GM23248 (cell line): ENCODE data around the gene GGPS1. TPM values are rescaled to one million over a fixed set of nuclear protein-coding genes. Genes with fewer than 3 reads are reported as not detected.

Experiments
- DNase-seq: peaks from one replicate; pipeline ENCODE4 v3.0.0-alpha.2; 2015
- H2AFZ ChIP-seq: fragments of 200-600 bp; sonication (generic); 2 replicates; pipeline ENCODE4 v1.6.1; 2016; ENCODE audit warnings: antibody characterized with exemption
- H3F3A ChIP-seq: fragments of 200-600 bp; sonication (generic); 2 replicates; pipeline ENCODE4 v1.6.1; 2016; ENCODE audit warnings: mild to moderate bottlenecking, antibody characterized with exemption, mixed run types; ENCODE audit not compliant: insufficient read depth
- H3K27ac ChIP-seq: fragments of 200-600 bp; sonication (generic); 2 replicates; pipeline ENCODE4 v1.5.1; 2016; ENCODE audit warnings: mild to moderate bottlenecking
- H3K27me3 ChIP-seq: fragments of 200-600 bp; sonication (generic); replicated peaks from 2 replicates; pipeline ENCODE4 v1.6.1; 2016; ENCODE audit warnings: mild to moderate bottlenecking; ENCODE audit not compliant: insufficient read depth
- H3K36me3 ChIP-seq: fragments of 200-600 bp; sonication (generic); 2 replicates; pipeline ENCODE4 v1.6.1; 2016; ENCODE audit warnings: low read depth, mild to moderate bottlenecking
- H3K4me1 ChIP-seq: fragments of 200-600 bp; sonication (generic); 2 replicates; pipeline ENCODE4 v1.6.1; 2016; ENCODE audit warnings: mild to moderate bottlenecking; ENCODE audit not compliant: insufficient read depth
- H3K4me2 ChIP-seq: fragments of 200-600 bp; sonication (generic); one replicate; pipeline ENCODE4 v1.6.1; 2016; ENCODE audit warnings: mild to moderate bottlenecking; ENCODE audit not compliant: unreplicated experiment
- H3K4me3 ChIP-seq: fragments of 200-600 bp; sonication (generic); 2 replicates; pipeline ENCODE4 v1.5.1; 2016; ENCODE audit warnings: mild to moderate bottlenecking
- H3K79me2 ChIP-seq: fragments of 200-600 bp; sonication (generic); 2 replicates; pipeline ENCODE4 v1.6.1; 2016; ENCODE audit warnings: mild to moderate bottlenecking; ENCODE audit not compliant: insufficient read depth
- H3K9ac ChIP-seq: fragments of 200-600 bp; sonication (generic); 2 replicates; pipeline ENCODE4 v1.6.1; 2016; ENCODE audit warnings: mild to moderate bottlenecking
- H3K9me2 ChIP-seq: fragments of 200-600 bp; sonication (generic); 2 replicates; pipeline ENCODE4 v1.6.1; 2016; ENCODE audit warnings: mixed run types, mild to moderate bottlenecking, moderate library complexity; ENCODE audit not compliant: insufficient read depth
- H3K9me3 ChIP-seq: fragments of 200-600 bp; sonication (generic); one replicate; pipeline ENCODE4 v1.6.1; 2017; ENCODE audit warnings: low read depth
- H4K20me1 ChIP-seq: fragments of 200-600 bp; sonication (generic); 2 replicates; pipeline ENCODE4 v1.6.0; 2016; ENCODE audit not compliant: insufficient read depth
- EZH2 ChIP-seq: fragments of 200-600 bp; sonication (generic); IDR thresholded peaks from 2 replicates; pipeline ENCODE4 v1.6.1; 2018; ENCODE audit warnings: antibody characterized with exemption, mild to moderate bottlenecking; ENCODE audit not compliant: insufficient read depth, poor library complexity, severe bottlenecking
- EZH2phosphoT487 ChIP-seq: fragments of 200-600 bp; sonication (generic); IDR thresholded peaks from 2 replicates; pipeline ENCODE4 v1.6.1; 2018; ENCODE audit warnings: antibody characterized with exemption, moderate library complexity, mild to moderate bottlenecking, low read depth; ENCODE audit not compliant: insufficient read depth
- WGBS, 2 experiments: methylation state at CpG; one replicate each; pipeline ENCODE4 v1.1.6; 2015 to 2017; ENCODE audit warnings: low lambda C conversion rate in 2 of 2, low coverage in 1 of 2; ENCODE audit errors: missing lambda C conversion rate in 2 of 2; 5-methylcytosine and 5-hydroxymethylcytosine counted together
- in situ Hi-C: fragments of 300-500 bp; cut with MboI; formaldehyde crosslinking; loops from 2 replicates; pipeline ENCODE4 v1.15.0; 2020
- polyA plus RNA-seq: library from polyadenylated mRNA; unstranded; fragments of >200 nt; fragmentation: Nextera tagmentation; extraction: Ambion mirVana; gene quantifications from 2 replicates; pipeline ENCODE4 v1.2.1, GENCODE V29; 2016
- total RNA-seq: library from RNA; depleted of rRNA; stranded (reverse); fragments of >200 nt; shearing (Covaris generic); gene quantifications from 2 replicates; pipeline ENCODE4 v1.2.3, GENCODE V29; 2014

GGPS1 gene
- total and polyA plus RNA-seq, 2 experiments from 2014 or later: 33.6 to 59.9 TPM

DNA sequence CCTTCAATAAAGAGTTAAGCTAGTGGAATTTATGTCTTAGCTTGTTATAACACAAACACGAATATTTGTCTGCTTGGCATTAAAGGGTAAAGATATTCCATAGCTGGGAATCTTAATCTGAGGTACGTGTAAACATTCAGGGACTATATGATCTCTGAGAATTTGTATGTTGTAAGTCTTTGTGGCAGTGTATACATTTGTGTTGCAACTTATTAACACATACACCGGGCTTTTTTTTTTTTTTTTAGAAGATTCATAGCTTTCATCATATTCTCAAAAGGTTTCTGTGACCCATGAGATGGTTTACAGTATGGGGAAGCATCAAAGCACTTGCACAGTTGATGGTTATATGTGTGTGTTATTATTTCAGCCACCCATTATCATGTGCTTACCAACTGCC, 3.0 kb downstream of the GGPS1 start:
- H3K9me2 ChIP-seq: no peaks in the 10 kb centered on the region
- TF ChIP-seq EZH2phosphoT487 (no peak), EZH2 (no peak)
- H3K27ac ChIP-seq: peak overlapping the region; percentile 91
- H3F3A ChIP-seq: peaks cover 25% of the 10 kb centered on the region
- H3K9me3 ChIP-seq: no peaks in the 10 kb centered on the region
- in situ Hi-C loops: no loop called here
- H3K79me2 ChIP-seq: peaks cover 85% of the 10 kb centered on the region
- DNase-seq: peak; percentile 14
- H3K4me2 ChIP-seq: peak overlapping the region; percentile 95
- H4K20me1 ChIP-seq: no peaks in the 10 kb centered on the region
- H2AFZ ChIP-seq: no peak overlapping the region
- 20 to 24% methylated on average over 3 of the region's 3 CpGs for WGBS, 2 experiments
- no peaks in the 10 kb centered on the region for H3K27me3 ChIP-seq
- H3K4me1 ChIP-seq: peaks cover 21% of the 10 kb centered on the region
- peak overlapping the region; percentile 92 for H3K9ac ChIP-seq
- H3K36me3 ChIP-seq: peaks cover 8% of the 10 kb centered on the region; the same call in 1 of the 2 replicates
- peak overlapping the region; percentile 93 for H3K4me3 ChIP-seq

DNA sequence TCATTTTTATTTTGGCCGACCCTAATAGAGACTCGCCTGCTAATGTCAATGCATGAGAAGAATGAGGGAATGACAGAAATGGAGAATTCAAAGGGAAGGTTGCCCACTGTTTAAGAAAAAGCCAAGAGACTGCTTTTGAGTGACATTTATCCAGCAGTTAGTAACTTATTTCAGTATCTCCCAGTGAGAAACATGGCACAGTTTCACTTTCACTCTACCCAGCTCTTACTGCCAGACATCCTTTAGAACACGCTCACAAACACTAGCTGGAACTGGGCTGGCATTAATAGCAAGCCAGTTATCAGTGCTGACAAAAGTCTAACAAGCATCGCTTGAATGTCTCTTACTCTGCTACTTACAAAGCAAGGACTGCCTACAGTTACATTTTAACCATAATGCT, 8.5 kb downstream of the GGPS1 start:
- Histone ChIP-seq H4K20me1 (no peaks in the 10 kb centered on the region), H3F3A (no peaks in the 10 kb centered on the region), H3K9me3 (no peaks in the 10 kb centered on the region), H2AFZ (no peak overlapping the region), H3K4me1 (peaks cover 3% of the 10 kb centered on the region), H3K9me2 (no peaks in the 10 kb centered on the region), H3K27me3 (no peaks in the 10 kb centered on the region), H3K4me2 (no peak overlapping the region), H3K79me2 (peaks cover 66% of the 10 kb centered on the region), H3K27ac (no peak overlapping the region), H3K9ac (no peak overlapping the region), H3K4me3 (no peak overlapping the region), H3K36me3 (peaks cover 22% of the 10 kb centered on the region)
- no peak for DNase-seq
- 98 to 100% methylated on average over 4 of the region's 4 CpGs for WGBS, 2 experiments
- in situ Hi-C loops: no loop called here
- TF ChIP-seq EZH2phosphoT487 (no peak), EZH2 (no peak)

DNA sequence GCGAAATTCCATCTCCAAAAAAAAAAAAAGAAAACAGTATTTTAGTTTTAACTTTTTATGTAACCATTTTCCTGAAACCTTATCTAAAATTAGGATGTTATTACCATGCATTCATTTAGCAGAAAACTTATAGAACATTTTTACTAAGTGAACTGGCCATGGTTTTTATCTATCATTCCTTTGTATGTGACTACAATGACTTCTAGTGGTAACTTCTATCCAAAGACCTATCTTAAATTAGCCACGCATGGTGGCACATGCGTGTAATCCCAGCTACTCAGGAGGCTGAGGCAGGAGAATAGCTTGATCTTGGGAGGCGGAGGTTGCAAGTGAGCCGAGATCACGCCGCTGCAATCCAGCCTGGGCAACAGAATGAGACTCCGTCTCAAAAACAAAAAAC, 11.4 kb downstream of the GGPS1 start:
- Histone ChIP-seq H3K9ac (no peak overlapping the region), H2AFZ (no peak overlapping the region), H3K9me3 (no peaks in the 10 kb centered on the region), H3K4me2 (no peak overlapping the region), H3K79me2 (peaks cover 38% of the 10 kb centered on the region), H3K27me3 (no peaks in the 10 kb centered on the region), H3K4me1 (no peaks in the 10 kb centered on the region), H3K4me3 (no peak overlapping the region), H3K9me2 (no peaks in the 10 kb centered on the region), H3K36me3 (peaks cover 32% of the 10 kb centered on the region), H3K27ac (no peak overlapping the region), H4K20me1 (no peaks in the 10 kb centered on the region), H3F3A (no peaks in the 10 kb centered on the region)
- no peak for DNase-seq
- in situ Hi-C loops: no loop called here
- WGBS, 2 experiments: 82 to 84% methylated on average over 8 of the region's 8 CpGs
- no peak for TF ChIP-seq EZH2phosphoT487
- no peak for TF ChIP-seq EZH2

DNA sequence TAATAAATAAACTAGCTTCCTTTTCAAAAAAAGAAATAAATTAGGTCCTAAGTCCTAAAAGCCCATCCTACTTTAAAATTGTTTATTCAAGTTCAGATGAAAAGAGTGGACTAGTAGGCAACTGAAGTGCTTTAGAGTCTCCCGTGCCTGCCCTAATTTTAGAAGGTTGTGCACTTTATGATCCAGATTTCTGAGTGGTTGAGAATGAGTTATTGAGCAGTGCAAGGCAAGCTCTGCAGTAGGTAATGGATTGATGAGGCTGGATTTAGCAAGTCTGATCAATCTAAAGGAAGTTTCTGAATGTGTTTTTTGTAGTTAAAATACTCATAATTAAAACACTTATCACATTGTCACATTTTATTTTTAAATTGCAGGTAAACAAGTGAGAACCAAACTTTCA, 13.0 kb downstream of the GGPS1 start:
- Histone ChIP-seq H3K4me1 (no peaks in the 10 kb centered on the region), H3F3A (no peaks in the 10 kb centered on the region), H3K36me3 (peaks cover 25% of the 10 kb centered on the region), H3K27me3 (no peaks in the 10 kb centered on the region), H4K20me1 (no peaks in the 10 kb centered on the region), H3K9ac (no peak overlapping the region), H3K79me2 (peaks cover 22% of the 10 kb centered on the region), H3K27ac (no peak overlapping the region), H3K4me2 (no peak overlapping the region), H3K9me3 (no peaks in the 10 kb centered on the region), H3K4me3 (no peak overlapping the region), H2AFZ (no peak overlapping the region), H3K9me2 (no peaks in the 10 kb centered on the region)
- 47 to 50% methylated on average over 1 of the region's 1 CpG for WGBS, 2 experiments
- TF ChIP-seq EZH2phosphoT487: no peak
- no peak for TF ChIP-seq EZH2
- DNase-seq: no peak
- in situ Hi-C loops: no loop called here

DNA sequence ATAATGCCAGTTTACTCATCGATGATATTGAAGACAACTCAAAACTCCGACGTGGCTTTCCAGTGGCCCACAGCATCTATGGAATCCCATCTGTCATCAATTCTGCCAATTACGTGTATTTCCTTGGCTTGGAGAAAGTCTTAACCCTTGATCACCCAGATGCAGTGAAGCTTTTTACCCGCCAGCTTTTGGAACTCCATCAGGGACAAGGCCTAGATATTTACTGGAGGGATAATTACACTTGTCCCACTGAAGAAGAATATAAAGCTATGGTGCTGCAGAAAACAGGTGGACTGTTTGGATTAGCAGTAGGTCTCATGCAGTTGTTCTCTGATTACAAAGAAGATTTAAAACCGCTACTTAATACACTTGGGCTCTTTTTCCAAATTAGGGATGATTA, 13.7 kb downstream of the GGPS1 start:
- peaks cover 18% of the 10 kb centered on the region for H3K36me3 ChIP-seq
- WGBS, 2 experiments: 37 to 43% methylated on average over 6 of the region's 6 CpGs
- no peak overlapping the region for H2AFZ ChIP-seq
- H3K79me2 ChIP-seq: peaks cover 15% of the 10 kb centered on the region
- H3K27ac ChIP-seq: no peak overlapping the region
- DNase-seq: peak; percentile 42
- in situ Hi-C loops: no loop called here
- no peak overlapping the region for H3K9ac ChIP-seq
- no peaks in the 10 kb centered on the region for H3F3A ChIP-seq
- H3K9me3 ChIP-seq: no peaks in the 10 kb centered on the region
- no peaks in the 10 kb centered on the region for H3K4me1 ChIP-seq
- no peaks in the 10 kb centered on the region for H3K9me2 ChIP-seq
- H3K4me2 ChIP-seq: no peak overlapping the region
- TF ChIP-seq EZH2 (no peak), EZH2phosphoT487 (no peak)
- no peak overlapping the region for H3K4me3 ChIP-seq
- no peaks in the 10 kb centered on the region for H3K27me3 ChIP-seq
- H4K20me1 ChIP-seq: no peaks in the 10 kb centered on the region
